A549 (cell line): Measurements from ENCODE around the gene AKR1C1. TPM values are rescaled to one million over a fixed set of nuclear protein-coding genes. Genes with fewer than 3 reads are reported as not detected.

ENCODE experiments used
- ATOH8 ChIP-seq: fragments of 250-450 bp; sonication (Bioruptor Pico); IDR thresholded peaks from 2 replicates; pipeline ENCODE4 v1.5.0; 2020; ENCODE audit warnings: low read depth, mild to moderate bottlenecking, moderate library complexity
- BHLHE40 ChIP-seq: IDR thresholded peaks from 2 replicates; pipeline ENCODE4 v1.6.1; 2012; ENCODE audit warnings: low read depth, low read length, inconsistent platforms
- CBX2 ChIP-seq: fragments of 200-600 bp; sonication (generic); IDR thresholded peaks from 2 replicates; pipeline ENCODE4 v1.6.1; 2016; ENCODE audit warnings: low read depth, mild to moderate bottlenecking, borderline replicate concordance
- CBX8 ChIP-seq: fragments of 200-600 bp; sonication (generic); IDR thresholded peaks from 2 replicates; pipeline ENCODE4 v1.6.1; 2016
- CEBPB ChIP-seq, 2 experiments: fragments of >200 bp in 1 of 2; sonication (Bioruptor Twin) in 1 of 2; formaldehyde crosslinking in 1 of 2; IDR thresholded peaks; 2 replicates each; pipeline ENCODE4 v1.6.1; 2012 to 2016
- CHD4 ChIP-seq: fragments of 200-600 bp; sonication (generic); IDR thresholded peaks from 2 replicates; pipeline ENCODE4 v1.6.1; 2016; ENCODE audit warnings: antibody characterized with exemption, mild to moderate bottlenecking, borderline replicate concordance
- FOSL2 ChIP-seq, 2 experiments: fragments of 450-650 bp in 1 of 2; fragments of >200 bp in 1 of 2; sonication (Bioruptor Twin) in 1 of 2; formaldehyde crosslinking; IDR thresholded peaks; 2 replicates each; pipeline versions ENCODE4 v1.5.0 to v1.6.1; 2016 to 2020; ENCODE audit warnings: mild to moderate bottlenecking in 1 of 2, moderate library complexity in 1 of 2
- GATA3 ChIP-seq: IDR thresholded peaks from 2 replicates; pipeline ENCODE4 v1.6.1; 2012; ENCODE audit warnings: borderline replicate concordance
- HDAC2 ChIP-seq: fragments of 200-600 bp; sonication (generic); IDR thresholded peaks from 2 replicates; pipeline ENCODE4 v1.6.1; 2016
- HES2 ChIP-seq: fragments of >200 bp; sonication (Bioruptor Twin); formaldehyde crosslinking; IDR thresholded peaks from 2 replicates; pipeline ENCODE4 v1.6.1; 2016
- HOXA7 ChIP-seq: fragments of 250-450 bp; sonication (Bioruptor Pico); IDR thresholded peaks from 2 replicates; pipeline ENCODE4 v1.5.0; 2020; ENCODE audit warnings: mild to moderate bottlenecking, moderate library complexity
- HOXB13 ChIP-seq: fragments of 250-450 bp; sonication (Bioruptor Pico); IDR thresholded peaks from 2 replicates; pipeline ENCODE4 v1.5.0; 2020; ENCODE audit warnings: low read depth, mild to moderate bottlenecking, moderate library complexity
- JUN ChIP-seq, 2 experiments: fragments of >200 bp; sonication (Bioruptor Twin); formaldehyde crosslinking; IDR thresholded peaks; 2 replicates in 1 of 2; 3 replicates in 1 of 2; pipeline ENCODE4 v1.6.1; 2016 to 2017
- KDM5A ChIP-seq: fragments of 200-600 bp; sonication (generic); IDR thresholded peaks from 2 replicates; pipeline ENCODE4 v1.6.1; 2016; ENCODE audit warnings: antibody characterized with exemption, mild to moderate bottlenecking
- MYC ChIP-seq: IDR thresholded peaks from 2 replicates; pipeline ENCODE4 v1.6.1; 2012; ENCODE audit warnings: mild to moderate bottlenecking, inconsistent platforms, low read length, improper control_type of control experiment, borderline replicate concordance
- NPAS2 ChIP-seq: fragments of 250-450 bp; sonication (Bioruptor Pico); IDR thresholded peaks from 2 replicates; pipeline ENCODE4 v1.8.0; 2022; ENCODE audit warnings: mild to moderate bottlenecking, moderate library complexity, borderline replicate concordance
- PBX3 ChIP-seq: IDR thresholded peaks from 2 replicates; pipeline ENCODE4 v1.6.1; 2012
- PHF8 ChIP-seq: fragments of 200-600 bp; sonication (generic); IDR thresholded peaks from 2 replicates; pipeline ENCODE4 v1.6.1; 2016; ENCODE audit warnings: low read depth, mild to moderate bottlenecking, antibody characterized with exemption, moderate library complexity, borderline replicate concordance
- POLR2A ChIP-seq: IDR thresholded peaks from 2 replicates; pipeline ENCODE4 v1.6.1; 2012; ENCODE audit warnings: mild to moderate bottlenecking, low read length
- POLR2AphosphoS2 ChIP-seq: conservative IDR thresholded peaks from 2 replicates; pipeline ENCODE4 v1.6.1; 2012; ENCODE audit warnings: low read length, improper control_type of control experiment, inconsistent platforms
- RARB ChIP-seq: fragments of 250-450 bp; sonication (Bioruptor Pico); IDR thresholded peaks from 2 replicates; pipeline ENCODE4 v1.8.0; 2021; ENCODE audit warnings: mild to moderate bottlenecking, moderate library complexity
- RCOR1 ChIP-seq: fragments of 150-350 bp; IDR thresholded peaks from 2 replicates; pipeline ENCODE4 v1.6.1; 2014; ENCODE audit warnings: antibody characterized with exemption, low read length, low read depth
- REST ChIP-seq: fragments of 200-600 bp; sonication (generic); IDR thresholded peaks from 2 replicates; pipeline ENCODE4 v1.6.1; 2016; ENCODE audit warnings: antibody characterized with exemption, mild to moderate bottlenecking, moderate library complexity
- RFX5 ChIP-seq: fragments of 450-650 bp; IDR thresholded peaks from 2 replicates; pipeline ENCODE4 v1.7.1; 2014; ENCODE audit warnings: antibody characterized with exemption, mild to moderate bottlenecking, moderate library complexity
- RNF2 ChIP-seq: fragments of 200-600 bp; sonication (generic); IDR thresholded peaks from 2 replicates; pipeline ENCODE4 v1.6.1; 2016; ENCODE audit warnings: low read depth, mild to moderate bottlenecking, antibody characterized with exemption, moderate library complexity, borderline replicate concordance
- SREBF2 ChIP-seq: fragments of 450-650 bp; IDR thresholded peaks from 2 replicates; pipeline ENCODE4 v1.6.1; 2014; ENCODE audit warnings: mild to moderate bottlenecking, moderate library complexity
- TP53 ChIP-seq: fragments of 250-450 bp; sonication (Bioruptor Pico); IDR thresholded peaks from 2 replicates; pipeline ENCODE4 v1.5.0; 2021; ENCODE audit warnings: mild to moderate bottlenecking, moderate library complexity
- ZC3H11A ChIP-seq: fragments of 450-650 bp; IDR thresholded peaks from 2 replicates; pipeline ENCODE4 v1.6.1; 2014; ENCODE audit warnings: antibody characterized with exemption, mild to moderate bottlenecking
- ZNF302 ChIP-seq: fragments of 250-450 bp; sonication (Bioruptor Pico); IDR thresholded peaks from 2 replicates; pipeline ENCODE4 v1.9.0; 2021; ENCODE audit warnings: inconsistent platforms, mild to moderate bottlenecking, moderate library complexity
- ZSCAN20 ChIP-seq: fragments of 250-450 bp; sonication (Bioruptor Pico); IDR thresholded peaks from 2 replicates; pipeline ENCODE4 v1.8.0; 2022; ENCODE audit warnings: mild to moderate bottlenecking, moderate library complexity
- polyA plus RNA-seq, 4 experiments: library from polyadenylated mRNA; depleted of rRNA in 3 of 4; stranded (reverse); fragments of >200 nt; fragmentation: RNase III in 1 of 4; extraction: RNeasy Plus Mini Kit Qiagen cat#74134 plus additional on column Dnase treatment in 1 of 4; gene quantifications; 2 replicates in 3 of 4; 3 replicates in 1 of 4; pipeline ENCODE4 v1.2.3, GENCODE V29; 2011 to 2017
- TF ChIP-seq, protein P1 (sequence below): IDR thresholded peaks from 2 replicates; pipeline ENCODE4 v1.6.1; 2012
- TF ChIP-seq, protein P2 (sequence below): fragments of 250-450 bp; sonication (Bioruptor Pico); IDR thresholded peaks from 2 replicates; pipeline ENCODE4 v1.5.0; 2021; ENCODE audit warnings: mild to moderate bottlenecking, moderate library complexity, borderline replicate concordance
- TF ChIP-seq, protein P3 (sequence below): fragments of 450-650 bp; IDR thresholded peaks from 2 replicates; pipeline ENCODE4 v1.6.1; 2014; ENCODE audit warnings: antibody characterized with exemption
- TF ChIP-seq, protein P4 (sequence below): fragments of 150-350 bp; IDR thresholded peaks from 2 replicates; pipeline ENCODE4 v1.6.1; 2014; ENCODE audit warnings: low read depth, mild to moderate bottlenecking, low read length

Gene AKR1C1
- polyA plus RNA-seq, 2 of the 4 experiments (the other 2 are of a cell fraction), result 970 to 1,148 TPM

- TF ChIP-seq PHF8 (no peak), BHLHE40 (no peak), MYC (peak; percentile 79), KDM5A (no peak), CBX8 (no peak), GATA3 (peak; percentile 62), RNF2 (no peak), ATOH8 (peak; percentile 44), RCOR1 (no peak), POLR2AphosphoS2 (peak; percentile 99), PBX3 (peak; percentile 83), ZC3H11A (no peak), RFX5 (no peak), NPAS2 (CRISPR knock-in tag) (no peak), JUN (IDR thresholded peaks at IDR 0.05) (peak; percentile 92; a peak in 4 of 5 replicates), ZNF302 (CRISPR knock-in tag) (no peak), HDAC2 (no peak), CEBPB (IDR thresholded peaks at IDR 0.05) (no peak), RARB (CRISPR knock-in tag) (peak; percentile 98), ZSCAN20 (no peak), FOSL2 (IDR thresholded peaks at IDR 0.05) (no peak), FOSL2 (CRISPR knock-in tag; IDR thresholded peaks at IDR 0.05) (peak; percentile 29; the same call in 1 of the 2 replicates), POLR2A (no peak), HOXB13 (CRISPR knock-in tag) (no peak), HOXA7 (CRISPR knock-in tag) (peak; percentile 98), REST (peak; percentile 55), CBX2 (no peak), CHD4 (no peak), SREBF2 (no peak), TP53 (CRISPR knock-in tag) (peak; percentile 98), HES2 (no peak)
- TF ChIP-seq, protein P1, sequence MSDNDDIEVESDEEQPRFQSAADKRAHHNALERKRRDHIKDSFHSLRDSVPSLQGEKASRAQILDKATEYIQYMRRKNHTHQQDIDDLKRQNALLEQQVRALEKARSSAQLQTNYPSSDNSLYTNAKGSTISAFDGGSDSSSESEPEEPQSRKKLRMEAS, result 0 out of 2 replicates have a peak, but pooled peaks have one; percentile 23
- TF ChIP-seq, protein P2, sequence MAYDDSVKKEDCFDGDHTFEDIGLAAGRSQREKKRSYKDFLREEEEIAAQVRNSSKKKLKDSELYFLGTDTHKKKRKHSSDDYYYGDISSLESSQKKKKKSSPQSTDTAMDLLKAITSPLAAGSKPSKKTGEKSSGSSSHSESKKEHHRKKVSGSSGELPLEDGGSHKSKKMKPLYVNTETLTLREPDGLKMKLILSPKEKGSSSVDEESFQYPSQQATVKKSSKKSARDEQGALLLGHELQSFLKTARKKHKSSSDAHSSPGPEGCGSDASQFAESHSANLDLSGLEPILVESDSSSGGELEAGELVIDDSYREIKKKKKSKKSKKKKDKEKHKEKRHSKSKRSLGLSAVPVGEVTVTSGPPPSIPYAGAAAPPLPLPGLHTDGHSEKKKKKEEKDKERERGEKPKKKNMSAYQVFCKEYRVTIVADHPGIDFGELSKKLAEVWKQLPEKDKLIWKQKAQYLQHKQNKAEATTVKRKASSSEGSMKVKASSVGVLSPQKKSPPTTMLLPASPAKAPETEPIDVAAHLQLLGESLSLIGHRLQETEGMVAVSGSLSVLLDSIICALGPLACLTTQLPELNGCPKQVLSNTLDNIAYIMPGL (CRISPR knock-in tag), result peak; percentile 86
- TF ChIP-seq, protein P3, sequence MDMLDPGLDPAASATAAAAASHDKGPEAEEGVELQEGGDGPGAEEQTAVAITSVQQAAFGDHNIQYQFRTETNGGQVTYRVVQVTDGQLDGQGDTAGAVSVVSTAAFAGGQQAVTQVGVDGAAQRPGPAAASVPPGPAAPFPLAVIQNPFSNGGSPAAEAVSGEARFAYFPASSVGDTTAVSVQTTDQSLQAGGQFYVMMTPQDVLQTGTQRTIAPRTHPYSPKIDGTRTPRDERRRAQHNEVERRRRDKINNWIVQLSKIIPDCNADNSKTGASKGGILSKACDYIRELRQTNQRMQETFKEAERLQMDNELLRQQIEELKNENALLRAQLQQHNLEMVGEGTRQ, result peak; percentile 41; the same call in 1 of the 2 replicates
- TF ChIP-seq, protein P4, sequence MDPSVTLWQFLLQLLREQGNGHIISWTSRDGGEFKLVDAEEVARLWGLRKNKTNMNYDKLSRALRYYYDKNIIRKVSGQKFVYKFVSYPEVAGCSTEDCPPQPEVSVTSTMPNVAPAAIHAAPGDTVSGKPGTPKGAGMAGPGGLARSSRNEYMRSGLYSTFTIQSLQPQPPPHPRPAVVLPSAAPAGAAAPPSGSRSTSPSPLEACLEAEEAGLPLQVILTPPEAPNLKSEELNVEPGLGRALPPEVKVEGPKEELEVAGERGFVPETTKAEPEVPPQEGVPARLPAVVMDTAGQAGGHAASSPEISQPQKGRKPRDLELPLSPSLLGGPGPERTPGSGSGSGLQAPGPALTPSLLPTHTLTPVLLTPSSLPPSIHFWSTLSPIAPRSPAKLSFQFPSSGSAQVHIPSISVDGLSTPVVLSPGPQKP, result no peak
- TF ChIP-seq, all 56 proteins: peak for 23
Measured at GRCh38 chr10:4984971-4985594, 21.9 kb downstream of the AKR1C1 start (continued).
